DND-41 (cell line): Measurements from ENCODE around the gene GP9.

Source experiments
- CTCF ChIP-seq: IDR thresholded peaks from 2 replicates; pipeline ENCODE4 v1.5.1; 2012; ENCODE audit warnings: borderline replicate concordance, low read length, moderate library complexity, mild to moderate bottlenecking; ENCODE audit not compliant: poor library complexity, severe bottlenecking; ENCODE audit errors: extremely low read depth
- EZH2 ChIP-seq: IDR thresholded peaks from 3 replicates; pipeline ENCODE4 v1.6.1; 2012; ENCODE audit warnings: borderline replicate concordance, low read depth, mild to moderate bottlenecking, moderate library complexity, low read length, inconsistent platforms; ENCODE audit not compliant: severe bottlenecking

DNA sequence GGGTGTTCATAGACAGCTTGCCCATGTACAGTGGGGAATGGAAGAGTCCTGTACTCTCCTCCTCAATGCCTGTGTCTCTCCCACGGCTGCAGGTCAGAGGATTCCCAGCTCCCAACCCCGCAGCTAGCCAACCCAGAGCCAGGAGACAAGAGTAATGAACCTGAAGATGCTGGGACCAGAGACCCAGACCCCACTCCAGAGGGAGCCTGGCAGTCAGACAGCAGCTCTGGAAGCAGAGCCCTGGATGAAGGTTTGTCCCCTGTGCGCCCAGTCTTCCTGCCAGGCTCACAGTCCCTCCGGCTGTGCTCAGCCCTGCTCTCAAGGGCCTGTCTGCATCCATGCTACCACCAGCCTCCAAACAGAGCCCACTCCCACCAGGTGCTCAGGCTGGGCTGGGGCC is 30.0 kb upstream of the GP9 start:
- TF ChIP-seq CTCF (no peak), EZH2 (no peak)
